Testis (tissue), 3 donors: ENCODE measurements around the gene TBC1D32. TPM values are rescaled to one million over a fixed set of nuclear protein-coding genes. Genes with fewer than 3 reads are reported as not detected.
"Not testable (repeated sequence)": the region's sequence is repeated elsewhere in the genome, so short reads cannot be mapped to it uniquely, and the experiment has no call there.

ENCODE experiments used
- DNase-seq: peaks from one replicate; pipeline ENCODE4 v3.0.0-alpha.2; 2019
- H3K27ac ChIP-seq, 2 donors: fragments of 200-600 bp; sonication (generic); one replicate each; pipeline ENCODE4 v1.5.1; 2019
- H3K27me3 ChIP-seq: fragments of 200-600 bp; sonication (generic); one replicate; pipeline ENCODE4 v1.5.1; 2019
- H3K36me3 ChIP-seq: fragments of 200-600 bp; sonication (generic); one replicate; pipeline ENCODE4 v1.5.1; 2017; ENCODE audit warnings: low read depth; ENCODE audit errors: missing control alignments
- H3K4me1 ChIP-seq: fragments of 200-600 bp; sonication (generic); one replicate; pipeline ENCODE4 v1.5.1; 2019
- H3K4me3 ChIP-seq, 2 donors: fragments of 200-600 bp; sonication (generic); one replicate each; pipeline ENCODE4 v1.5.1; 2017 to 2019
- H3K9me3 ChIP-seq: fragments of 200-600 bp; sonication (generic); one replicate; pipeline ENCODE4 v1.5.1; 2017
- POLR2A ChIP-seq: fragments of 450-650 bp; IDR thresholded peaks from one replicate; pipeline ENCODE4 v1.6.1; 2017; ENCODE audit warnings: antibody characterized with exemption, mild to moderate bottlenecking, moderate library complexity
- WGBS, 2 donors: methylation state at CpG; one replicate each; pipeline ENCODE4 v1.1.5; 2018; 5-methylcytosine and 5-hydroxymethylcytosine counted together
- intact Hi-C: fragments of 100-400 bp; cut with DNase I; formaldehyde crosslinking; loops from one replicate; pipeline ENCODE4 v1.15.1; 2023; ENCODE audit warnings: low total_unique reads
- polyA plus RNA-seq: library from polyadenylated mRNA; stranded (reverse); fragments of 350-450 nt; fragmentation: Illumina TruSeq; extraction: RNeasy Lipid Tissue Mini Kit (QIAGEN cat#74804); gene quantifications from one replicate; pipeline ENCODE4 v1.2.3, GENCODE V29; 2014; ENCODE audit warnings: low read depth, low replicate concordance; ENCODE audit not compliant: insufficient read depth
- total RNA-seq, 2 donors: library from RNA; depleted of rRNA; stranded (reverse); fragments of >200 nt; gene quantifications; one replicate each; pipeline ENCODE4 v1.2.3, GENCODE V29; 2016
- TF ChIP-seq, protein P1 (sequence below), 3 experiments: fragments of 450-650 bp in 2 of 3; fragments of 200-600 bp in 1 of 3; sonication (generic) in 1 of 3; IDR thresholded peaks; one replicate each; pipeline ENCODE4 v1.5.1; 2016 to 2019; ENCODE audit warnings: antibody characterized with exemption in 3 of 3, mild to moderate bottlenecking in 2 of 3, moderate library complexity in 1 of 3

The TBC1D32 gene
- total and polyA plus RNA-seq, 3 donors from 2014 or later, result 9.3 to 37.4 (median 22.1) TPM

DNA sequence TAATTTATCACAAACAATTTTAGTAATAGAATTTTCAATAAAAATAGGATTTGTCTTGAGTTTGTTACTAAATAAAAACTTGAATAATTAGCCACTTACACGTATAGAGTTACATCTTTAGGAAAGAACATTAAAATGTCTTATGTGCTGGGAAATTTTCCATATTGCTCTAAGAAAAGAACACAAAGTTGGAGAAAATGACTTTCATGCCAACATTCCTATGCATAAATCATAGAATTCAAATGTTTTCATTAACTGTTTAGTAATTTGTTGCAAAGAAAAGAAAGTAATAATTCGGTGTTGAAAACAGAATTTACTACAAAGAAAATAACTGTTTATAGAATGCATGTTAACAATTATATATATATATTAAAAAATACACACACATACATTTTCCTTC is 4.7 kb upstream of the TBC1D32 start:
- no peak overlapping the region for H3K27ac ChIP-seq
- no peaks in the 10 kb centered on the region for H3K4me1 ChIP-seq
- H3K36me3 ChIP-seq, result no peaks in the 10 kb centered on the region
- no peaks in the 10 kb centered on the region for H3K9me3 ChIP-seq
- intact Hi-C loops, result no loop called here
- WGBS, 2 donors, result 67 to 69% methylated on average over 2 of the region's 2 CpGs
- H3K4me3 ChIP-seq, result no peak overlapping the region
- DNase-seq, result no peak
- TF ChIP-seq, protein P1, sequence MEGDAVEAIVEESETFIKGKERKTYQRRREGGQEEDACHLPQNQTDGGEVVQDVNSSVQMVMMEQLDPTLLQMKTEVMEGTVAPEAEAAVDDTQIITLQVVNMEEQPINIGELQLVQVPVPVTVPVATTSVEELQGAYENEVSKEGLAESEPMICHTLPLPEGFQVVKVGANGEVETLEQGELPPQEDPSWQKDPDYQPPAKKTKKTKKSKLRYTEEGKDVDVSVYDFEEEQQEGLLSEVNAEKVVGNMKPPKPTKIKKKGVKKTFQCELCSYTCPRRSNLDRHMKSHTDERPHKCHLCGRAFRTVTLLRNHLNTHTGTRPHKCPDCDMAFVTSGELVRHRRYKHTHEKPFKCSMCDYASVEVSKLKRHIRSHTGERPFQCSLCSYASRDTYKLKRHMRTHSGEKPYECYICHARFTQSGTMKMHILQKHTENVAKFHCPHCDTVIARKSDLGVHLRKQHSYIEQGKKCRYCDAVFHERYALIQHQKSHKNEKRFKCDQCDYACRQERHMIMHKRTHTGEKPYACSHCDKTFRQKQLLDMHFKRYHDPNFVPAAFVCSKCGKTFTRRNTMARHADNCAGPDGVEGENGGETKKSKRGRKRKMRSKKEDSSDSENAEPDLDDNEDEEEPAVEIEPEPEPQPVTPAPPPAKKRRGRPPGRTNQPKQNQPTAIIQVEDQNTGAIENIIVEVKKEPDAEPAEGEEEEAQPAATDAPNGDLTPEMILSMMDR (IDR thresholded peaks at IDR 0.05), result no peak
- TF ChIP-seq POLR2A, result no peak
- H3K27me3 ChIP-seq, result no peaks in the 10 kb centered on the region

DNA sequence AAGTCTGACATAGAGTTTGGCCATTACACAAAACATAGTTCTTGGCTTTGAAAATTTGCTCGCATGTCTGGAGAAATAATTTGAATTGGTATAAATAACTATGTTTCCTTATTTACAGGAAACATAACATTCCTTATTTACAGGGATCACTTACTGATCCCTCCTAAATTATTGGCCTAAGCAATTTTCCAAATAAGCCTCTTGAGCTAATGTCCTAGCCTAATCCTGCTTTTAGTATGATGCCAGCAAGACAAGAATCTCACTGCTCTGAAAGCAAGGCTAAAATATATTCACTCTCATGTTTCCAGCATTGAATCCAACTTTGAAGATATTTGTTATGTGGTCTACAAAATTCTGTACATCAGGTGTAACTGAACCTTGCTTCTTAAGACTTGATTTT is 4.1 kb upstream of the TBC1D32 start:
- TF ChIP-seq, protein P1 (IDR thresholded peaks at IDR 0.05), result no peak
- TF ChIP-seq POLR2A, result no peak
- Histone ChIP-seq H3K4me1 (no peaks in the 10 kb centered on the region), H3K4me3 (no peak overlapping the region), H3K27ac (no peak overlapping the region), H3K9me3 (no peaks in the 10 kb centered on the region), H3K27me3 (no peaks in the 10 kb centered on the region), H3K36me3 (no peaks in the 10 kb centered on the region)
- DNase-seq, result no peak
- 88 to 93% methylated on average over 1 of the region's 1 CpG for WGBS, 2 donors
- intact Hi-C loops, result no loop called here

DNA sequence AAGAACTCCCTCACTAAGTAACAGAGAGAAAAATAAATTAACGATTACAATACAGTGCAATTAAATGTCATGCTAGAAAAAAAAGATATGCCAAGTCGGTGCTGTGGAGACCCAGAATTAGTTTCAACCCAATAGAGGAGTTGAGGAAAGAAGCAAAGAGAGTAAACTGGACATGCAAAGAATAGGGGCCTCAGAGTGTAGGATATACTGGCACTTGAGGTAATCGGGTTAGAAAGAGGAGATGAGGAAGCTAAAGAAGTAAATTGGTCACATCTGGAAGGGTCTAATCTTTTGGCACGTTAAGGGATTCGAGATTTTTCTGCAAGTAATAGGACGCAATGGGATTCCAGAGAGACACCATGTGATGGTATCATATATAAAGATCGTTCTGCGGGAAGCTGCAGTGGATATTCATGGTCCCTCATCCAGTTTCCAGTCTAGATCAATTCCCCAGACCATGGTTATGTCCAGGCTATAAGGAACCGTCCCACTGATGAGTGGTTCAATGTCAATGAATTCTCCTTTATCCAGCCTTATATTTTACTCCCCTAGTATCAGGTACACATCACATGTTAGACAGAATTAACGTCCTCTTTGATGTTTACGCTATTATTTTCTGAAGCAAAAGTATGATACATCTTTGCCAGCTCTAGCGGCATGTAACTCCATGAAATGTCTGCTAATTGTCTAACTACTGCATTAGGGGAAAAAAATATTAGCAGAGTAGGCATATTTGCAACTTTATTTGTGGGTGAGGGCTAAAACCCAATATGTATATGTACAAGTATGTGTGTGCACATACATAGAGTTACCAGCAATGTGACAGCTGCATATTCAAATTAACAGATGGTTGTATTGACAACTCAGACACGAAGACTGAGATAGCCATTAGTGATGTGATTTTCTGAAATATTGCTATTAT is 1.1 kb upstream of the TBC1D32 start:
- Histone ChIP-seq H3K27me3 (no peaks in the 10 kb centered on the region), H3K27ac (peak overlapping the region; percentile 89 to 99), H3K36me3 (no peaks in the 10 kb centered on the region), H3K4me1 (no peaks in the 10 kb centered on the region), H3K9me3 (no peaks in the 10 kb centered on the region), H3K4me3 (peak overlapping the region; percentile 56 to 85)
- DNase-seq, result no peak
- WGBS, 2 donors, result 34 to 38% methylated on average over 13 of the region's 13 CpGs
- TF ChIP-seq, protein P1 (IDR thresholded peaks at IDR 0.05), result no peak
- no peak for TF ChIP-seq POLR2A
- intact Hi-C loops, result no loop called here

DNA sequence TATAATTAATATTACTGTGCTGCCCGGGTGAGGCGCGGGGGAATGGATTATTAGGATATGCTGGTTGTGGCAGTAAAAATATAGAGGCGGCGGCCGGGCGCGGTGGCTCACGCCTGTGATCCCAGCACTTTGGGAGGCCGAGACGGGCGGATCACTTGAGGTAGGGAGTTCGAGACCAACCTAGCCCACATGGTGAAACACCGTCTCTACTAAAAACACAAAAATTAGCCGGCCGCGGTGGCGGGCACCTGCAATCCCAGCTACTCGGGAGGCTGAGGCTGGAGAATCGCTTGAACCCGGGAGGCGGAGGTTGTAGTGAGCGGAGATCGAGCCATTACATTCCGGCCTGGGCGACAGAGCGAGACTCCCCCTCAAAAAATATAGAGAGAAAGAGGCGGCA is 586 bp downstream of the TBC1D32 start:
- H3K4me1 ChIP-seq, H3K27me3 ChIP-seq, H3K36me3 ChIP-seq, intact Hi-C loops, H3K9me3 ChIP-seq: not testable (repeated sequence)
- peak; percentile 16 for DNase-seq
- WGBS, 2 donors, result 71 to 76% methylated on average over 28 of the region's 28 CpGs
- H3K27ac ChIP-seq, result peak overlapping the region; percentile 89 to 99
- H3K4me3 ChIP-seq, result peak overlapping the region; percentile 56 to 85

DNA sequence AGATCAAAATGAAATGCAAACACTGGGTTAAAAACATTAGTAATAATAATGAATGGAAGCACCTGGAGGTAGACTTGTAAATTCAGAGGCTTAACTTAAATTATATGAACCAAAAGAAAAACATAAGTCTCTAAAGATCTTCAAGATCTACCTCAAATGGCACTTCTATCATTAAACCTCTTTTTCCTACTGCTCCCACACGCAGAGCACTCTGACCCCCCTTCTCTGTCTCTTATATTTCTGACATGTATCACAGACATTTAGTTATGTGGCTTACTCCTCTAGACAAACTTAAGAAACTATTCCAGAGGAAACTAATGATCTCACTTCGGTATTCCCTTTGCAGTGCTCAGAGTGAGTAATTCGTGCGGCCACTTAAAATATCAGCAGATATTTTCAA is 1.1 kb downstream of the TBC1D32 start:
- H3K27ac ChIP-seq, result no peak overlapping the region
- 72 to 79% methylated on average over 4 of the region's 4 CpGs for WGBS, 2 donors
- no peaks in the 10 kb centered on the region for H3K36me3 ChIP-seq
- TF ChIP-seq POLR2A, result no peak
- TF ChIP-seq, protein P1 (IDR thresholded peaks at IDR 0.05), result no peak
- H3K4me3 ChIP-seq, result peak overlapping the region in 1 of 2 donors; percentile 85
- DNase-seq, result no peak
- no peaks in the 10 kb centered on the region for H3K27me3 ChIP-seq
- intact Hi-C loops, result no loop called here
- no peaks in the 10 kb centered on the region for H3K9me3 ChIP-seq
- H3K4me1 ChIP-seq, result no peaks in the 10 kb centered on the region
